NCI-H2107 (cell line): ENCODE data around the gene SMAD4.

Source experiments
- DNase-seq: peaks from one replicate; lab custom pipeline; 2025; lab: John Stamatoyannopoulos, UW

The SMAD4 gene

GRCh38 chr18:51021226-51021965, 8.6 kb upstream of the SMAD4 start:
- no peak for DNase-seq

- no peak for DNase-seq
Observed at GRCh38 chr18:51025512-51025911, 4.5 kb upstream of the SMAD4 start.

GRCh38 chr18:51028201-51028805, 1.7 kb upstream of the SMAD4 start:
- DNase-seq, result no peak

- DNase-seq, result peak; percentile 16
Observed at GRCh38 chr18:51029378-51029693, 677 bp upstream of the SMAD4 start.

- DNase-seq, result peak; percentile 50
Observed at GRCh38 chr18:51030537-51031258, 685 bp downstream of the SMAD4 start.

GRCh38 chr18:51032193-51032592, 2.2 kb downstream of the SMAD4 start:
- no peak for DNase-seq

- DNase-seq, result no peak
Observed at GRCh38 chr18:51037230-51037629, 7.2 kb downstream of the SMAD4 start.

- DNase-seq, result no peak
Observed at GRCh38 chr18:51038110-51038509, 8.1 kb downstream of the SMAD4 start.

GRCh38 chr18:51039138-51040112, 9.4 kb downstream of the SMAD4 start:
- no peak for DNase-seq

GRCh38 chr18:51041677-51042352, 11.8 kb downstream of the SMAD4 start:
- no peak for DNase-seq

GRCh38 chr18:51044928-51045585, 15.0 kb downstream of the SMAD4 start:
- no peak for DNase-seq

GRCh38 chr18:51048190-51048589, 18.2 kb downstream of the SMAD4 start:
- DNase-seq, result no peak

GRCh38 chr18:51049137-51049536, 19.1 kb downstream of the SMAD4 start:
- DNase-seq, result no peak

- DNase-seq, result peak; percentile 43
Observed at GRCh38 chr18:51051105-51051712, 21.2 kb downstream of the SMAD4 start.

GRCh38 chr18:51053814-51054213, 23.8 kb downstream of the SMAD4 start:
- DNase-seq, result no peak

- DNase-seq, result no peak
Observed at GRCh38 chr18:51054764-51055163, 24.8 kb downstream of the SMAD4 start.

GRCh38 chr18:51059969-51060368, 30.0 kb downstream of the SMAD4 start:
- DNase-seq, result no peak

- no peak for DNase-seq
Observed at GRCh38 chr18:51064256-51064655, 34.2 kb downstream of the SMAD4 start.

- DNase-seq, result no peak
Observed at GRCh38 chr18:51066273-51066672, 36.3 kb downstream of the SMAD4 start.

GRCh38 chr18:51068105-51068504, 38.1 kb downstream of the SMAD4 start:
- DNase-seq, result no peak

- no peak for DNase-seq
Observed at GRCh38 chr18:51069885-51070284, 39.9 kb downstream of the SMAD4 start.
